Esophagus squamous epithelium (tissue), 4 donors: Measurements from ENCODE around the gene JARID2.

Experiments
- POLR2A ChIP-seq, 4 donors: fragments of 450-650 bp; IDR thresholded peaks; one replicate each; pipeline ENCODE4 v1.6.1; 2017; ENCODE audit warnings: antibody characterized with exemption in 4 of 4, mild to moderate bottlenecking in 4 of 4, moderate library complexity in 3 of 4
- TF ChIP-seq, protein P1 (sequence below), 6 experiments: fragments of 450-650 bp in 4 of 6; fragments of 200-600 bp in 2 of 6; sonication (generic) in 2 of 6; IDR thresholded peaks; one replicate each; pipeline ENCODE4 v1.5.1; 2016 to 2019; ENCODE audit warnings: antibody characterized with exemption in 6 of 6, mild to moderate bottlenecking in 4 of 6, moderate library complexity in 4 of 6

DNA sequence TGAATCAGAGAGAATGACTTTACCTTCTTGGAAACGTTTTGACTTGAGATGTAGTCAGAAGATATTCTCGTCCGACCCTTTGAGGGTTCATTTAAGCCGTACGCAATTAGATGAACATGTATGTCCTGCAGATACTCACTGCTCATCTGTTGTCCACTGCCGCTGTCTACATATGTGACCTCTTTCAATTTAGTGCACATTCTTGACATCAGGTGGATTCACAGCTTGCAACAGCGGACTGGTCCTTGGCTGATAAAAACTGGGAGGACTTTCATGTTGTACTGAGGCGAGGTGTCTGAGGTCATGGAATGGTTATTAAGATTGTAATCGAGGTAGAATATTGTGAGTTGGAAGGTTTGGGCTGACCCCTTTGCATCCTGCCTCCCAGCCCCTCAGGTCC is 194.2 kb downstream of the JARID2 start:
- TF ChIP-seq, protein P1, sequence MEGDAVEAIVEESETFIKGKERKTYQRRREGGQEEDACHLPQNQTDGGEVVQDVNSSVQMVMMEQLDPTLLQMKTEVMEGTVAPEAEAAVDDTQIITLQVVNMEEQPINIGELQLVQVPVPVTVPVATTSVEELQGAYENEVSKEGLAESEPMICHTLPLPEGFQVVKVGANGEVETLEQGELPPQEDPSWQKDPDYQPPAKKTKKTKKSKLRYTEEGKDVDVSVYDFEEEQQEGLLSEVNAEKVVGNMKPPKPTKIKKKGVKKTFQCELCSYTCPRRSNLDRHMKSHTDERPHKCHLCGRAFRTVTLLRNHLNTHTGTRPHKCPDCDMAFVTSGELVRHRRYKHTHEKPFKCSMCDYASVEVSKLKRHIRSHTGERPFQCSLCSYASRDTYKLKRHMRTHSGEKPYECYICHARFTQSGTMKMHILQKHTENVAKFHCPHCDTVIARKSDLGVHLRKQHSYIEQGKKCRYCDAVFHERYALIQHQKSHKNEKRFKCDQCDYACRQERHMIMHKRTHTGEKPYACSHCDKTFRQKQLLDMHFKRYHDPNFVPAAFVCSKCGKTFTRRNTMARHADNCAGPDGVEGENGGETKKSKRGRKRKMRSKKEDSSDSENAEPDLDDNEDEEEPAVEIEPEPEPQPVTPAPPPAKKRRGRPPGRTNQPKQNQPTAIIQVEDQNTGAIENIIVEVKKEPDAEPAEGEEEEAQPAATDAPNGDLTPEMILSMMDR (IDR thresholded peaks at IDR 0.05): no peak
- no peak for TF ChIP-seq POLR2A (IDR thresholded peaks at IDR 0.05)
